Endothelial cell of umbilical vein (primary cell): ENCODE data around the gene TBC1D23.

Experiments used
- EZH2 ChIP-seq: IDR thresholded peaks from 2 replicates; pipeline ENCODE4 v1.6.1; 2012; ENCODE audit warnings: borderline replicate concordance, low read depth, mild to moderate bottlenecking, moderate library complexity, low read length, inconsistent platforms; ENCODE audit not compliant: severe bottlenecking
- POLR2AphosphoS5 ChIP-seq: IDR thresholded peaks from 2 replicates; pipeline ENCODE4 v1.6.1; 2012; ENCODE audit warnings: low read depth, mild to moderate bottlenecking, control low read depth, low read length, moderate library complexity; ENCODE audit not compliant: insufficient read depth
- TF ChIP-seq, protein P1 (sequence below), 2 donors: IDR thresholded peaks; 1 replicate in 1 of 2; 2 replicates in 1 of 2; pipeline ENCODE4 v1.5.1; 2011; ENCODE audit warnings: low read length in 2 of 2, mild to moderate bottlenecking in 2 of 2, moderate library complexity in 2 of 2, control low read depth in 1 of 2, inconsistent platforms in 1 of 2, low read depth in 1 of 2; ENCODE audit not compliant: insufficient read depth in 1 of 2; ENCODE audit errors: extremely low read depth in 1 of 2

DNA sequence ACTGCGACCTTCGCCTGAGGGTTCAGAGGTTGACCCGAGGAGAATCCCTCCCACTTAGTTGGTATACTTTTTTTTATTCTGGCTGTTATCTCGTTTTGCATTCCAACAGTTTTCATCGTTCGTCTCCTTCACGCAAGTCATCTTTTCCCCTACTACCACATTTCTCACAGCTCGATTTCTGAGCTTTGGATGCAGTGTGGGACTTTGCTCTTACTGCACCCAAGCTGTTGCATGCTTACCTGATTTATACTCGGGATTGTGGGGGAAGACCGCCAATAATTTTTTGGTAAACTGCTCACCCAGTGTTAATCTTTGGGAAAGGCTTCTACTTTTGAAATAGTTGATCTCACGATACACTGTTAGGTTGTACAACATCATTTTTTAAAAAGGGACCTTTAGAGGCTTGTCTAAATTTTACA lies 702 bp downstream of the TBC1D23 start:
- TF ChIP-seq, protein P1, sequence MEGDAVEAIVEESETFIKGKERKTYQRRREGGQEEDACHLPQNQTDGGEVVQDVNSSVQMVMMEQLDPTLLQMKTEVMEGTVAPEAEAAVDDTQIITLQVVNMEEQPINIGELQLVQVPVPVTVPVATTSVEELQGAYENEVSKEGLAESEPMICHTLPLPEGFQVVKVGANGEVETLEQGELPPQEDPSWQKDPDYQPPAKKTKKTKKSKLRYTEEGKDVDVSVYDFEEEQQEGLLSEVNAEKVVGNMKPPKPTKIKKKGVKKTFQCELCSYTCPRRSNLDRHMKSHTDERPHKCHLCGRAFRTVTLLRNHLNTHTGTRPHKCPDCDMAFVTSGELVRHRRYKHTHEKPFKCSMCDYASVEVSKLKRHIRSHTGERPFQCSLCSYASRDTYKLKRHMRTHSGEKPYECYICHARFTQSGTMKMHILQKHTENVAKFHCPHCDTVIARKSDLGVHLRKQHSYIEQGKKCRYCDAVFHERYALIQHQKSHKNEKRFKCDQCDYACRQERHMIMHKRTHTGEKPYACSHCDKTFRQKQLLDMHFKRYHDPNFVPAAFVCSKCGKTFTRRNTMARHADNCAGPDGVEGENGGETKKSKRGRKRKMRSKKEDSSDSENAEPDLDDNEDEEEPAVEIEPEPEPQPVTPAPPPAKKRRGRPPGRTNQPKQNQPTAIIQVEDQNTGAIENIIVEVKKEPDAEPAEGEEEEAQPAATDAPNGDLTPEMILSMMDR (IDR thresholded peaks at IDR 0.05; ENCODE audit: extremely low read depth in 1 of 2, insufficient read depth in 1 of 2, low read depth in 1 of 2, low read length in 2 of 2) = no peak
- TF ChIP-seq POLR2AphosphoS5 (no peak), EZH2 (no peak)
